Testis (tissue), 2 donors: ENCODE data around the gene ATXN7L1.

Source experiments
- POLR2A ChIP-seq: fragments of 450-650 bp; IDR thresholded peaks from one replicate; pipeline ENCODE4 v1.6.1; 2017; ENCODE audit warnings: antibody characterized with exemption, mild to moderate bottlenecking, moderate library complexity
- TF ChIP-seq, protein P1 (sequence below), 3 experiments: fragments of 450-650 bp in 2 of 3; fragments of 200-600 bp in 1 of 3; sonication (generic) in 1 of 3; IDR thresholded peaks; one replicate each; pipeline ENCODE4 v1.5.1; 2016 to 2019; ENCODE audit warnings: antibody characterized with exemption in 3 of 3, mild to moderate bottlenecking in 2 of 3, moderate library complexity in 1 of 3

GRCh38 chr7:105640956-105641810 lies 235.2 kb downstream of the ATXN7L1 start:
- TF ChIP-seq, protein P1, sequence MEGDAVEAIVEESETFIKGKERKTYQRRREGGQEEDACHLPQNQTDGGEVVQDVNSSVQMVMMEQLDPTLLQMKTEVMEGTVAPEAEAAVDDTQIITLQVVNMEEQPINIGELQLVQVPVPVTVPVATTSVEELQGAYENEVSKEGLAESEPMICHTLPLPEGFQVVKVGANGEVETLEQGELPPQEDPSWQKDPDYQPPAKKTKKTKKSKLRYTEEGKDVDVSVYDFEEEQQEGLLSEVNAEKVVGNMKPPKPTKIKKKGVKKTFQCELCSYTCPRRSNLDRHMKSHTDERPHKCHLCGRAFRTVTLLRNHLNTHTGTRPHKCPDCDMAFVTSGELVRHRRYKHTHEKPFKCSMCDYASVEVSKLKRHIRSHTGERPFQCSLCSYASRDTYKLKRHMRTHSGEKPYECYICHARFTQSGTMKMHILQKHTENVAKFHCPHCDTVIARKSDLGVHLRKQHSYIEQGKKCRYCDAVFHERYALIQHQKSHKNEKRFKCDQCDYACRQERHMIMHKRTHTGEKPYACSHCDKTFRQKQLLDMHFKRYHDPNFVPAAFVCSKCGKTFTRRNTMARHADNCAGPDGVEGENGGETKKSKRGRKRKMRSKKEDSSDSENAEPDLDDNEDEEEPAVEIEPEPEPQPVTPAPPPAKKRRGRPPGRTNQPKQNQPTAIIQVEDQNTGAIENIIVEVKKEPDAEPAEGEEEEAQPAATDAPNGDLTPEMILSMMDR (IDR thresholded peaks at IDR 0.05), result no peak
- TF ChIP-seq POLR2A, result no peak
